Measurements from ENCODE around the gene MUC12. TPM values are rescaled to one million over a fixed set of nuclear protein-coding genes. Genes with fewer than 3 reads are reported as not detected.
"Not testable (repeated sequence)": the region's sequence is repeated elsewhere in the genome, so short reads cannot be mapped to it uniquely, and the experiment has no call there.

Gene MUC12, protein sequence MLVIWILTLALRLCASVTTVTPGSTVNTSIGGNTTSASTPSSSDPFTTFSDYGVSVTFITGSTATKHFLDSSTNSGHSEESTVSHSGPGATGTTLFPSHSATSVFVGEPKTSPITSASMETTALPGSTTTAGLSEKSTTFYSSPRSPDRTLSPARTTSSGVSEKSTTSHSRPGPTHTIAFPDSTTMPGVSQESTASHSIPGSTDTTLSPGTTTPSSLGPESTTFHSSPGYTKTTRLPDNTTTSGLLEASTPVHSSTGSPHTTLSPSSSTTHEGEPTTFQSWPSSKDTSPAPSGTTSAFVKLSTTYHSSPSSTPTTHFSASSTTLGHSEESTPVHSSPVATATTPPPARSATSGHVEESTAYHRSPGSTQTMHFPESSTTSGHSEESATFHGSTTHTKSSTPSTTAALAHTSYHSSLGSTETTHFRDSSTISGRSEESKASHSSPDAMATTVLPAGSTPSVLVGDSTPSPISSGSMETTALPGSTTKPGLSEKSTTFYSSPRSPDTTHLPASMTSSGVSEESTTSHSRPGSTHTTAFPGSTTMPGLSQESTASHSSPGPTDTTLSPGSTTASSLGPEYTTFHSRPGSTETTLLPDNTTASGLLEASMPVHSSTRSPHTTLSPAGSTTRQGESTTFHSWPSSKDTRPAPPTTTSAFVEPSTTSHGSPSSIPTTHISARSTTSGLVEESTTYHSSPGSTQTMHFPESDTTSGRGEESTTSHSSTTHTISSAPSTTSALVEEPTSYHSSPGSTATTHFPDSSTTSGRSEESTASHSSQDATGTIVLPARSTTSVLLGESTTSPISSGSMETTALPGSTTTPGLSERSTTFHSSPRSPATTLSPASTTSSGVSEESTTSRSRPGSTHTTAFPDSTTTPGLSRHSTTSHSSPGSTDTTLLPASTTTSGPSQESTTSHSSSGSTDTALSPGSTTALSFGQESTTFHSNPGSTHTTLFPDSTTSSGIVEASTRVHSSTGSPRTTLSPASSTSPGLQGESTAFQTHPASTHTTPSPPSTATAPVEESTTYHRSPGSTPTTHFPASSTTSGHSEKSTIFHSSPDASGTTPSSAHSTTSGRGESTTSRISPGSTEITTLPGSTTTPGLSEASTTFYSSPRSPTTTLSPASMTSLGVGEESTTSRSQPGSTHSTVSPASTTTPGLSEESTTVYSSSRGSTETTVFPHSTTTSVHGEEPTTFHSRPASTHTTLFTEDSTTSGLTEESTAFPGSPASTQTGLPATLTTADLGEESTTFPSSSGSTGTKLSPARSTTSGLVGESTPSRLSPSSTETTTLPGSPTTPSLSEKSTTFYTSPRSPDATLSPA (N-terminal part only)
- polyA plus RNA-seq (2013, experiment 1 of 2), result 13.2 TPM
- 7.8 TPM for polyA plus RNA-seq (2013, experiment 2 of 2)

DNA sequence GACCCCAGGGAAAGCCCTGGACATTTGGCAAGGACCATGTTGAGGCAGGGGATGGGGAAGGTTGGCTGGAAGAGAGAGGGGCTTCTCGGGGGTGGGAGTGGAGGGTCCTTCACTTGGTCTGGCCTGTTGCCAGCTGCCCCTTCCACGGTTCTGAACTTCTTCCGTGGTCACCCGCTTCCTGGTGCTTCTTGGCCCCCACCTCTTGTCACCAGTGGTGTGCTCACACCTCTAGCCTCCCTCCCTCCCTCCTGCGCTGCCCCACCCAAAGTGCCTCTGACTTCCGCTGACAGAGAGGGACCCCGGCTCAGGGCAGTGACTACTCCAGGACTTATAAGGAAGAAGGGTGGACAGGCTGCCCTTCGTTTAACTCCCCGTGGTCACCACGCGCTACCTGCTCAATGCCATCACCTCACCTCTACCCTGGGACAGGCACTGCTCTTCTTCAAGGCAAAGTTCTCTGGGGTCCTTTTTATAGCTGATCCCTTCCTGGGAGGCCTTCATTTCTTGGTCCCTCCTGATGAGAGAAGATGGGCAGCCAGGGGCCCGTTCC, at the start of gene MUC12:
Gene MUC12, plus strand, starts transcription at position 500 of the 550 bp plus-strand sequence. CDS start 58 bp downstream, outside the sequence.
- no peaks in the 10 kb centered on the region for H3K9me3 ChIP-seq (ENCODE audit: control insufficient read depth, low read length)
- H3K27ac ChIP-seq (ENCODE audit: low read depth, low read length, severe bottlenecking), result no peak within 1 kb of the TSS
- no peak within 1 kb of the TSS for H3K4me3 ChIP-seq (ENCODE audit: extremely low read depth, insufficient read depth, low read length, poor library complexity, severe bottlenecking)
- H3K36me3 ChIP-seq (ENCODE audit: control insufficient read depth, insufficient read depth, low read length), result no peaks in the 10 kb centered on the region
- H3K4me1 ChIP-seq (ENCODE audit: control insufficient read depth, insufficient read depth, low read length, poor library complexity, severe bottlenecking), result peaks cover 6% of the 10 kb centered on the region
- WGBS, 2 experiments (ENCODE audit: insufficient coverage in 2 of 2), result 79 to 83% methylated on average over 9 to 12 of the region's 12 CpGs

DNA sequence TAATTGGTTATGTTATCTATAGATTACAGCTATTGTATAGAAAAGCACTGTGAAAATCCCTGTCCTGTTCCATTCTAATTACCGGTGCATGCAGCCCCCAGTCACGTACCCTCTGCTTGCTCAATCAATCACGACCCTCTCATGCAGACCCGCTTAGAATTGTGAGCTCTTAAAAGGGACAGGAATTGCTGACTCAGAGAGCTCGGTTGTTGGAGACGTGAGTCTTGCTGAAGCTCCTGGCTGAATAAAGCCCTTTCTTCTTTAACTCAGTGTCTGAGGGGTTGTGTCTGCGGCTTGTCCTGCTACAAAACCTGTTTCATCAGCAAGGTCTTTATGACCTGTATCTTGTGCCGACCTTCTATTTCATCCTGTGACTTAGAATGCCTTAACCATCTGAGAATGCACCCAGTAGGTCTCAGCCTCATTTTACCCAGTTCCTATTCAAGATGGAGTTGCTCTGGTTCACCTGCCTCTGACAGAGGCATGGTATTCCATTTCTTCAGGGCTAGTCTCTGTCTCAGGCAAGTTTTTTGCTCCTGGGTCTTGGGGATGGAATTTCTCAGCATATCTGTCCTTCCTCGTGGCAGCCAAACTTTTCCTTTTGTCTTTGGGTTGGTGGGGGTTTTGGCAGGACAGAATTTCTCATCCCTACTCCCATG, 49.5 kb upstream of the MUC12 start:
- H3K27ac ChIP-seq (ENCODE audit: low read depth, low read length, severe bottlenecking); H3K36me3 ChIP-seq (ENCODE audit: control insufficient read depth, insufficient read depth, low read length); H3K4me3 ChIP-seq (ENCODE audit: extremely low read depth, insufficient read depth, low read length, poor library complexity, severe bottlenecking); H3K4me1 ChIP-seq (ENCODE audit: control insufficient read depth, insufficient read depth, low read length, poor library complexity, severe bottlenecking); H3K9me3 ChIP-seq (ENCODE audit: control insufficient read depth, low read length): not testable (repeated sequence)
- 85 to 88% methylated on average over 6 to 8 of the region's 9 CpGs for WGBS, 2 experiments (ENCODE audit: insufficient coverage in 2 of 2)

DNA sequence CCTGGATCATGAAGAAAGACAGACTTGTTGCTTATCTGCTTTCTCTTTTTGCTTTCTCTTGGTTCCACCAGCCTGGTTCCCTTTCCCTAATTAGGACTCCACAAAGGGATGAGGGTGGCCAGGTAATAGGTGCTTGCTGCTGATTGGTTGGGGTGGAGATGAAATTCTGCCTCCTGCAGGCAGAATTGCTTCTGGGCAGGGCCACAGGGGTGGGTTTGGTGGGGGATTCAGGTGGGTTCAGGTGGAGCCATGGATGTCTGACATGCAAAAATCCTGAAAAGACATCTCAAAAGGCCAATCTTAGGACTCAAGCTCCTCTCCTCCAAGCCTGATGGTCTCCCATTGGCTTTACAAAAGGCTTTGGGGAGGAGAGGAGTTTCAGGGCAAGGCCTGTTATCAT, 48.3 kb upstream of the MUC12 start:
- Histone ChIP-seq H3K36me3 (ENCODE audit: control insufficient read depth, insufficient read depth, low read length) (no peaks in the 10 kb centered on the region), H3K4me1 (ENCODE audit: control insufficient read depth, insufficient read depth, low read length, poor library complexity, severe bottlenecking) (no peaks in the 10 kb centered on the region), H3K27ac (ENCODE audit: low read depth, low read length, severe bottlenecking) (no peak overlapping the region), H3K4me3 (ENCODE audit: extremely low read depth, insufficient read depth, low read length, poor library complexity, severe bottlenecking) (no peak overlapping the region), H3K9me3 (ENCODE audit: control insufficient read depth, low read length) (no peaks in the 10 kb centered on the region)

DNA sequence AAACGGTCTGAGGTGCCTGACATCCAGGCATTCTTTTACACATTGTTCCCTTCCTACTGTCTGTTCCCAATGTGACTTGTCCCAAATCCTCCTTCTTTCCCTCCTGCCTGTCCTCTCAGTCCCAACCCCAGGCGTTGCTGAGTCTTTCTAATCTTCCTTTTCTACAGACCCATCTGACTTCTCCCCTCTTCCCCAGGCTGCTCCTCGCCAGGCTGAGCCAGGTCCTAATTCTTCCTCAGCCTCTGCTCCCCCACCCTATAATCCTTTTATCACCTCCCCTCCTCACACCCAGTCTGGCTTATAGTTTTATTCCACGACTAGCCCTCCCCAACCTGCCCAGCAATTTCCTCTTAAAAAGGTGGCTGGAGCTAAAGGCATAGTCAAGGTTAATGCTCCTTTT, 45.7 kb upstream of the MUC12 start:
- H3K36me3 ChIP-seq (ENCODE audit: control insufficient read depth, insufficient read depth, low read length); H3K9me3 ChIP-seq (ENCODE audit: control insufficient read depth, low read length); H3K4me1 ChIP-seq (ENCODE audit: control insufficient read depth, insufficient read depth, low read length, poor library complexity, severe bottlenecking); H3K4me3 ChIP-seq (ENCODE audit: extremely low read depth, insufficient read depth, low read length, poor library complexity, severe bottlenecking); H3K27ac ChIP-seq (ENCODE audit: low read depth, low read length, severe bottlenecking): not testable (repeated sequence)
- WGBS, 2 experiments (ENCODE audit: insufficient coverage in 2 of 2), result 68 to 70% methylated on average over 3 to 4 of the region's 4 CpGs

DNA sequence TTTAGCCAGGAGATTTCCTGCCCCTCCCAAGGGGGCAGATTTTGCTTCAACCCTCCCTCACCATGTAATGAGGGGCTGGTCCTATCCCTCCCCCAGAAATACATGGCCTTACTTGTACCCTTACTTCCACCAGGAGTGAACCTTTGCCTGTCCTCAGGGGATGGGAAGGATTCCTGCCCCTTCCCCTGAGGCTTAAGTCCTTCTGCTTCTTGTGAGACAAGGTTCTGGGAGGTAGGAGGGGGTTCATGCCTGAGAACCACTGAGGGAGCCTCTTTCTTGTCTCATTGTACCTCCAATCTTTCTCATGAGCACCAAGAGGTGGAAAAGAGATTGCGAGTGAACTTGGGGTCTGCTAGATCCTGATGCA, 39.6 kb upstream of the MUC12 start:
- H3K27ac ChIP-seq (ENCODE audit: low read depth, low read length, severe bottlenecking), result no peak overlapping the region
- peaks cover 6% of the 10 kb centered on the region for H3K4me1 ChIP-seq (ENCODE audit: control insufficient read depth, insufficient read depth, low read length, poor library complexity, severe bottlenecking)
- WGBS, 2 experiments (ENCODE audit: insufficient coverage in 2 of 2), result 100% methylated on average over 1 of the region's 1 CpG; no CpG with 5 or more reads in 1 of the 2 experiments

DNA sequence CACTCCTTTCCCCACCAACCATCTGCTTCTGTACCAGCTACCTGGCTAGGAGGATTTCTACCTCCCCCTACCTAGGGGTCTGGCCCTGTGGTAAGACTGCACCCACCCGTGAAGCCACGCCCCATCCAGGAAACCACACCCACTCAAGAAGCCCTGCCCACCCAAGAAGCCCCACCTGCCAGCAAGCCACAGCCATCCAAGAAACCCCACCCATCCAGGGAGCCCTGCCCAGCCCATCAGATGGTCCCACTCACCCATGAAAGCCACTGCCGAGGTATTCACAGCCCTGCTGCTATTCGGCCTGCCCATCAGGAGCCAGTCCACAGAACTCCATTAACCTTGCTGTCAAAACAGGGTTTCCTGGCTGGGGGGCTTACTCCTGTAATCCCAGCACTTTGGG, 35.6 kb upstream of the MUC12 start:
- Histone ChIP-seq H3K9me3 (ENCODE audit: control insufficient read depth, low read length) (peaks cover 7% of the 10 kb centered on the region), H3K27ac (ENCODE audit: low read depth, low read length, severe bottlenecking) (no peak overlapping the region), H3K4me1 (ENCODE audit: control insufficient read depth, insufficient read depth, low read length, poor library complexity, severe bottlenecking) (peaks cover 6% of the 10 kb centered on the region), H3K4me3 (ENCODE audit: extremely low read depth, insufficient read depth, low read length, poor library complexity, severe bottlenecking) (no peak overlapping the region), H3K36me3 (ENCODE audit: control insufficient read depth, insufficient read depth, low read length) (no peaks in the 10 kb centered on the region)
- 62 to 65% methylated on average over 2 to 4 of the region's 4 CpGs for WGBS, 2 experiments (ENCODE audit: insufficient coverage in 2 of 2)

More for the DNA sequence above, 39.6 kb upstream of the MUC12 start:
- Histone ChIP-seq H3K4me3 (ENCODE audit: extremely low read depth, insufficient read depth, low read length, poor library complexity, severe bottlenecking) (no peak overlapping the region), H3K36me3 (ENCODE audit: control insufficient read depth, insufficient read depth, low read length) (no peaks in the 10 kb centered on the region), H3K9me3 (ENCODE audit: control insufficient read depth, low read length) (peaks cover 7% of the 10 kb centered on the region)

DNA sequence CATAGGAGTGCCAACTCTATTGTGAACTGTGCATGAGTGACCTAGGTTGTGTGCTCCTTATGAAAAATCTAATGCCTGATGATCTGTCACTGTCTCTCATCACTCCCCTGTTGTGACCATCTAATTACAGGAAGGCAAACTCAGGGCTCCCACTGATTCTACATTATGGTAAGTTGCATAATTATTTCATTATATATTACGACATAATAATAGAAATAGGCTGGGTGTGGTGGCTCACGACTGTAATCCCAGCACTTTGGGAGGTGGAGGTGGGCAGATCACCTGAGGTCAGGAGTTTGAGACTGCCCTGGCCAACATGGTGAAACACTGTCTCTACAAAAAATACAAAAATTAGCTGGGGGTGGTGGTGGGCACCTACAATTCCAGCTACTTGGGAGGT, 34.0 kb upstream of the MUC12 start:
- H3K27ac ChIP-seq (ENCODE audit: low read depth, low read length, severe bottlenecking); H3K36me3 ChIP-seq (ENCODE audit: control insufficient read depth, insufficient read depth, low read length); H3K9me3 ChIP-seq (ENCODE audit: control insufficient read depth, low read length); H3K4me3 ChIP-seq (ENCODE audit: extremely low read depth, insufficient read depth, low read length, poor library complexity, severe bottlenecking); H3K4me1 ChIP-seq (ENCODE audit: control insufficient read depth, insufficient read depth, low read length, poor library complexity, severe bottlenecking): not testable (repeated sequence)
- 100% methylated on average over 1 of the region's 2 CpGs; no CpG with 5 or more reads in 1 of the 2 experiments for WGBS, 2 experiments (ENCODE audit: insufficient coverage in 2 of 2)

DNA sequence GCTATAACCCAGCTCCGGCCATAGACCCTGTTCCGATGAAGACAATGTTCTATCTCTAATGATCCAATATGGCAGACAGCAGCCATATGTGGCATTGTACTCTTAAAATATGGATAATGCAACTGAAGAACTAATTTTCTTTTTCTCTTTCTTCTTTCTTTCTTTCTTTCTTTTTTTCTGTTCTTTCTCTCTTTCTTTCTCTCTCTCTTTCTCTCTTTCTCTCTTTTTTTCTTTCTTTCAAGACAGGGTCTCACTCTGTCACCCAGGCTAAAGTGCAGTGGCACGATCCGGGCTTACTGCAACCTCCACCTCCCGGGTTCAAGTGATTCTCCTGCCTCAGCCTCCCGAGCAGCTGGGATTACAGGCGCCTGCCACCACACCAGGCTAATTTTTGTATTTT, 33.2 kb upstream of the MUC12 start:
- not testable (repeated sequence) for H3K4me1 ChIP-seq (ENCODE audit: control insufficient read depth, insufficient read depth, low read length, poor library complexity, severe bottlenecking); H3K27ac ChIP-seq (ENCODE audit: low read depth, low read length, severe bottlenecking)
- 80 to 96% methylated on average over 5 of the region's 7 CpGs for WGBS, 2 experiments (ENCODE audit: insufficient coverage in 2 of 2)

DNA sequence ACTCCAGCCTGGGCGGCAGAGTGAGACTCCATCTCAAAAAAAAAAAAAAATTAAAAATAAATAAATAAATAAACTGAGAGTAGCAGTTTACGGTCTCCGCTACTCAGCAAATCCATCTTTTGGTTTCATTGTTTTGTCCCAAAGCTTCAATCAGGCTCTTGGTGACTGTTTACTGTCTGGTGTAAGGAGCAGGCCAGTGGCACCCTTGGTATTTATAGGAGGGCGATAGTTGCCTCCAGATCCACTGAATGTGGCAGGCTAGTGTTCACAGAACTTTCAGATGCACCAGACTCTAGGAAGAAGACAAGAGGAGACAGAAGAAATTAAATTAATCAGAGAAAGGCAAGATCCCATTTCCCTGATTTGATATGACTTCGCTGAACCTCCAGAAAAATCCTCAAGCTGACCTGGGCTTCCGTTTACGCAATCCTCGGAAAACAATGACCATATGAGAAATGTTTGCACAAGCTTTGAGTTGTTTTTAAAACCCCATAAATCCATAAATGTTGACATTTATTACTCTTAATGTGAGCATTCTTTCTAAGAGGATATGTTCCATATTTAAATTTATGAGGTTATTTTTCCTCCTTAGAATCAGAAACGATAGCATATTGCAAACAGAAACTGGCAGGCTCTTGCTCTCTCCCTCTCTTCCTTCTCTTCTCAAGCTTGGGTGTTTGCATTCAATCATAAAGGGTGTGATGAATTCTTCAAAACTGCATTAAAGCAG, 27.2 kb upstream of the MUC12 start:
- Histone ChIP-seq H3K4me1 (ENCODE audit: control insufficient read depth, insufficient read depth, low read length, poor library complexity, severe bottlenecking) (no peaks in the 10 kb centered on the region), H3K4me3 (ENCODE audit: extremely low read depth, insufficient read depth, low read length, poor library complexity, severe bottlenecking) (no peak overlapping the region), H3K9me3 (ENCODE audit: control insufficient read depth, low read length) (no peaks in the 10 kb centered on the region), H3K27ac (ENCODE audit: low read depth, low read length, severe bottlenecking) (no peak overlapping the region), H3K36me3 (ENCODE audit: control insufficient read depth, insufficient read depth, low read length) (no peaks in the 10 kb centered on the region)
- 93 to 96% methylated on average over 3 to 7 of the region's 9 CpGs for WGBS, 2 experiments (ENCODE audit: insufficient coverage in 2 of 2)

More for the DNA sequence above, 33.2 kb upstream of the MUC12 start:
- not testable (repeated sequence) for H3K36me3 ChIP-seq (ENCODE audit: control insufficient read depth, insufficient read depth, low read length); H3K9me3 ChIP-seq (ENCODE audit: control insufficient read depth, low read length); H3K4me3 ChIP-seq (ENCODE audit: extremely low read depth, insufficient read depth, low read length, poor library complexity, severe bottlenecking)

Data from mesodermal cell (in vitro differentiated cells).